ENCODE data around the gene ASMTL. TPM values are rescaled to one million over a fixed set of nuclear protein-coding genes. Genes with fewer than 3 reads are reported as not detected.

The ASMTL gene
- total RNA-seq, 1 donor from 2014 or later: 31.7 TPM

DNA sequence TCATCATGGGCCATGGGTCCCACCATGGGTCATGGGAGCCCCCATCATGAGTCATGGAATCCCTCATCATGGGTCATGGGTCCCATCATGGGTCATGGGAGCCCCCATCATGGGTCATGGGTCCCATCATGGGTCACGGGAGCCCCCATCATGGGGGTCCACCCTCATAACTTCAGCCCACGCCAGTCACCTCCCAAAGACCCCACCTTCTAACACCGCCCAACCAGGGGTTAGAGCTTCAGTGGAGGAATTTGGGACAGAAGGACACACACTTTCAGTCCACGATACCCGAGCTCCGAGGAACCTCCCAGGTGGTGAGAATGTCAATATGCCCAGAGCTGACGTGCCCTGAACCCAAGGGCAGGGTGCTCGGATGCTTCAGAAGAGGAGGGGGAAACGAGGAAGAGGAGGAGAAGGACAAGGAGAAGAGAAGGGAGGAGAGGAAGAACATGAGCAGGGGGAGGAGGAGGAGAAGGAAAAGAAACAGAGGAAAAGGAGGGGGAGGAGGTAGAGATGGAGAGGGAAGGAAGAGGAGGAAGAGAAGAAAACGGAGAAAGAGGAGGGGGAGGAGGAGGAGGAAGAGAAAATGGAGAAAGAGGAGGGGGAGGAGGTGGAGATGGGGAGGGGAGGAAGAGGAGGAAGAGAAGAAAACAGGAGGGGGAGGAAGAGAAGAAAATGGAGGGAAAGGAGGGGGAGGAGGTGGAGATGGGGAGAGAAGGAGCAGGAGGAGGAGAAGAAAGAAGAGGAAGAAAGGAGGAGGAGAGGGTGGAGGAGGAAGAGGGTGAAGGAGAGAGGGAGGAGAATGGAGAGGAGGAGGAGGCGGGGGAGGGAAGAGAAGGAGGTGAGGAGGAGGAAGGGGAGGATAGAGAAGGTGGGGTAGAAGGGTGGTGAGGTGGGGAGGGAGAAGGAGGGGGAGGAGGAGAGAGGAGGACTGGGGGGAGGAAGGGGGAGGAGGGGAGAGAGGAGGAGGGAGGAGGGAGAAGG lies 98.4 kb downstream of the ASMTL start:
- no peak for DNase-seq (ENCODE audit: extremely low spot score in 2 of 2)
- peaks cover 0 to 16% of the 10 kb centered on the region in 2 donors for H3K36me3 ChIP-seq

More for the DNA sequence above, 98.4 kb downstream of the ASMTL start:
- H3K9me3 ChIP-seq: no peaks in the 10 kb centered on the region
- no peak overlapping the region for H3K4me3 ChIP-seq
- H3K27ac ChIP-seq: no peak overlapping the region
- no peaks in the 10 kb centered on the region for H3K27me3 ChIP-seq
- H3K4me1 ChIP-seq: no peaks in the 10 kb centered on the region
- intact Hi-C loops (cut with DNase I): no loop called here
- TF ChIP-seq, protein P1, sequence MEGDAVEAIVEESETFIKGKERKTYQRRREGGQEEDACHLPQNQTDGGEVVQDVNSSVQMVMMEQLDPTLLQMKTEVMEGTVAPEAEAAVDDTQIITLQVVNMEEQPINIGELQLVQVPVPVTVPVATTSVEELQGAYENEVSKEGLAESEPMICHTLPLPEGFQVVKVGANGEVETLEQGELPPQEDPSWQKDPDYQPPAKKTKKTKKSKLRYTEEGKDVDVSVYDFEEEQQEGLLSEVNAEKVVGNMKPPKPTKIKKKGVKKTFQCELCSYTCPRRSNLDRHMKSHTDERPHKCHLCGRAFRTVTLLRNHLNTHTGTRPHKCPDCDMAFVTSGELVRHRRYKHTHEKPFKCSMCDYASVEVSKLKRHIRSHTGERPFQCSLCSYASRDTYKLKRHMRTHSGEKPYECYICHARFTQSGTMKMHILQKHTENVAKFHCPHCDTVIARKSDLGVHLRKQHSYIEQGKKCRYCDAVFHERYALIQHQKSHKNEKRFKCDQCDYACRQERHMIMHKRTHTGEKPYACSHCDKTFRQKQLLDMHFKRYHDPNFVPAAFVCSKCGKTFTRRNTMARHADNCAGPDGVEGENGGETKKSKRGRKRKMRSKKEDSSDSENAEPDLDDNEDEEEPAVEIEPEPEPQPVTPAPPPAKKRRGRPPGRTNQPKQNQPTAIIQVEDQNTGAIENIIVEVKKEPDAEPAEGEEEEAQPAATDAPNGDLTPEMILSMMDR (IDR thresholded peaks at IDR 0.05): no peak
- TF ChIP-seq POLR2A (IDR thresholded peaks at IDR 0.05) (no peak), POLR2AphosphoS5 (IDR thresholded peaks at IDR 0.05; ENCODE audit: insufficient read depth in 1 of 2, low read depth in 1 of 2) (no peak)

Other genes starting within 250 kb of the ASMTL start
- gene CRLF2, start 240.3 kb downstream of the ASMTL start, total RNA-seq: not detected
- gene CSF2RA, start 184.1 kb downstream of the ASMTL start, total RNA-seq: 1.7 TPM
- 7.9 TPM for gene IL3RA, start 116.1 kb downstream of the ASMTL start, total RNA-seq
- 442 TPM for gene SLC25A6, start 60.8 kb downstream of the ASMTL start, total RNA-seq
- gene P2RY8, start 84.3 kb upstream of the ASMTL start, total RNA-seq: 0.74 TPM
- gene AKAP17A, start 138.7 kb upstream of the ASMTL start, total RNA-seq: 49.8 TPM
- gene ASMT, start 162.2 kb upstream of the ASMTL start, total RNA-seq: not detected

All from vagina (tissue), 2 donors.